Tibial artery (tissue), 4 donors: ENCODE measurements around the gene PIK3R5.

Experiments
- DNase-seq, 2 donors: peaks; one replicate each; pipeline ENCODE4 v3.0.0-alpha.2; 2019
- H3K27ac ChIP-seq, 2 donors: fragments of 200-600 bp; sonication (generic) in 1 of 2; 1 replicate in 1 of 2; 2 replicates in 1 of 2; pipeline ENCODE4 v1.5.1; 2018 to 2019; ENCODE audit warnings: mild to moderate bottlenecking in 1 of 2
- H3K27me3 ChIP-seq, 2 donors: fragments of 200-600 bp; sonication (generic) in 1 of 2; one replicate each; pipeline versions ENCODE4 v1.5.1 to v1.6.0; 2016 to 2019
- H3K36me3 ChIP-seq, 3 donors: fragments of 200-600 bp; sonication (generic) in 2 of 3; one replicate each; pipeline ENCODE4 v1.5.1; 2016 to 2019; ENCODE audit warnings: mild to moderate bottlenecking in 2 of 3
- H3K4me1 ChIP-seq, 4 donors: fragments of 200-600 bp; sonication (generic) in 2 of 4; 1 replicate in 3 of 4; 2 replicates in 1 of 4; pipeline ENCODE4 v1.5.1; 2016 to 2019
- H3K4me3 ChIP-seq, 2 donors: fragments of 200-600 bp; sonication (generic) in 1 of 2; 1 replicate in 1 of 2; 2 replicates in 1 of 2; pipeline ENCODE4 v1.5.1; 2018 to 2019; ENCODE audit warnings: mild to moderate bottlenecking in 2 of 2
- H3K9me3 ChIP-seq, 3 donors: fragments of 200-600 bp; sonication (generic) in 1 of 3; one replicate each; pipeline ENCODE4 v1.5.1; 2016 to 2019
- intact Hi-C: fragments of 100-400 bp; cut with DNase I; formaldehyde crosslinking; loops from one replicate; pipeline ENCODE4 v1.15.0; 2023; ENCODE audit warnings: low total_unique reads
- TF ChIP-seq, protein P1 (sequence below), 2 experiments: fragments of 200-600 bp in 1 of 2; fragments of 450-650 bp in 1 of 2; IDR thresholded peaks; one replicate each; pipeline ENCODE4 v1.5.1; 2017 to 2019; ENCODE audit warnings: antibody characterized with exemption in 2 of 2, mild to moderate bottlenecking in 1 of 2, moderate library complexity in 1 of 2

The PIK3R5 gene

GRCh38 chr17:8925141-8925540, 40.4 kb downstream of the PIK3R5 start:
- H3K27me3 ChIP-seq, result peaks cover 0 to 10% of the 10 kb centered on the region in 2 donors
- no peak for DNase-seq
- intact Hi-C loops, result no loop called here
- H3K36me3 ChIP-seq, result peaks cover 0 to 4% (median 0%) of the 10 kb centered on the region in 3 donors
- TF ChIP-seq, protein P1, sequence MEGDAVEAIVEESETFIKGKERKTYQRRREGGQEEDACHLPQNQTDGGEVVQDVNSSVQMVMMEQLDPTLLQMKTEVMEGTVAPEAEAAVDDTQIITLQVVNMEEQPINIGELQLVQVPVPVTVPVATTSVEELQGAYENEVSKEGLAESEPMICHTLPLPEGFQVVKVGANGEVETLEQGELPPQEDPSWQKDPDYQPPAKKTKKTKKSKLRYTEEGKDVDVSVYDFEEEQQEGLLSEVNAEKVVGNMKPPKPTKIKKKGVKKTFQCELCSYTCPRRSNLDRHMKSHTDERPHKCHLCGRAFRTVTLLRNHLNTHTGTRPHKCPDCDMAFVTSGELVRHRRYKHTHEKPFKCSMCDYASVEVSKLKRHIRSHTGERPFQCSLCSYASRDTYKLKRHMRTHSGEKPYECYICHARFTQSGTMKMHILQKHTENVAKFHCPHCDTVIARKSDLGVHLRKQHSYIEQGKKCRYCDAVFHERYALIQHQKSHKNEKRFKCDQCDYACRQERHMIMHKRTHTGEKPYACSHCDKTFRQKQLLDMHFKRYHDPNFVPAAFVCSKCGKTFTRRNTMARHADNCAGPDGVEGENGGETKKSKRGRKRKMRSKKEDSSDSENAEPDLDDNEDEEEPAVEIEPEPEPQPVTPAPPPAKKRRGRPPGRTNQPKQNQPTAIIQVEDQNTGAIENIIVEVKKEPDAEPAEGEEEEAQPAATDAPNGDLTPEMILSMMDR (IDR thresholded peaks at IDR 0.05), result no peak
- H3K4me1 ChIP-seq, result no peaks in the 10 kb centered on the region
- H3K4me3 ChIP-seq, result no peak overlapping the region
- H3K9me3 ChIP-seq, result peaks cover 6 to 30% (median 24%) of the 10 kb centered on the region in 3 donors
- no peak overlapping the region for H3K27ac ChIP-seq

GRCh38 chr17:8924595-8924994, 40.9 kb downstream of the PIK3R5 start:
- TF ChIP-seq, protein P1 (IDR thresholded peaks at IDR 0.05), result no peak
- intact Hi-C loops, result no loop called here
- H3K27ac ChIP-seq, result no peak overlapping the region
- peaks cover 6 to 29% (median 24%) of the 10 kb centered on the region in 3 donors for H3K9me3 ChIP-seq
- no peak for DNase-seq
- H3K4me3 ChIP-seq, result no peak overlapping the region
- H3K4me1 ChIP-seq, result no peaks in the 10 kb centered on the region
- peaks cover 0 to 10% of the 10 kb centered on the region in 2 donors for H3K27me3 ChIP-seq
- peaks cover 0 to 4% (median 0%) of the 10 kb centered on the region in 3 donors for H3K36me3 ChIP-seq

- Histone ChIP-seq H3K36me3 (peaks cover 0 to 4% (median 0%) of the 10 kb centered on the region in 3 donors), H3K27me3 (peaks cover 0 to 10% of the 10 kb centered on the region in 2 donors), H3K4me3 (no peak overlapping the region), H3K27ac (no peak overlapping the region), H3K9me3 (peaks cover 6 to 21% (median 20%) of the 10 kb centered on the region in 3 donors), H3K4me1 (no peaks in the 10 kb centered on the region)
- no peak for DNase-seq
- TF ChIP-seq, protein P1 (IDR thresholded peaks at IDR 0.05), result no peak
- intact Hi-C loops, result no loop called here
These were observed 41.7 kb downstream of the PIK3R5 start for GRCh38 chr17:8923762-8924161.

GRCh38 chr17:8922928-8923327, 42.6 kb downstream of the PIK3R5 start:
- H3K27me3 ChIP-seq, result peaks cover 0 to 10% of the 10 kb centered on the region in 2 donors
- DNase-seq, result no peak
- H3K4me3 ChIP-seq, result no peak overlapping the region
- H3K4me1 ChIP-seq, result no peaks in the 10 kb centered on the region
- TF ChIP-seq, protein P1 (IDR thresholded peaks at IDR 0.05), result no peak
- peaks cover 0 to 2% (median 0%) of the 10 kb centered on the region in 3 donors for H3K36me3 ChIP-seq
- no peak overlapping the region for H3K27ac ChIP-seq
- peaks cover 4 to 13% (median 11%) of the 10 kb centered on the region in 3 donors for H3K9me3 ChIP-seq
- intact Hi-C loops, result no loop called here

- Histone ChIP-seq H3K9me3 (peaks cover 3 to 12% (median 10%) of the 10 kb centered on the region in 3 donors), H3K4me1 (no peaks in the 10 kb centered on the region), H3K27me3 (peaks cover 0 to 10% of the 10 kb centered on the region in 2 donors), H3K27ac (no peak overlapping the region), H3K36me3 (no peaks in the 10 kb centered on the region), H3K4me3 (no peak overlapping the region)
- no peak for DNase-seq
- intact Hi-C loops, result no loop called here
- TF ChIP-seq, protein P1 (IDR thresholded peaks at IDR 0.05), result no peak
These were observed 43.1 kb downstream of the PIK3R5 start for GRCh38 chr17:8922451-8922850.

- Histone ChIP-seq H3K4me1 (no peaks in the 10 kb centered on the region), H3K9me3 (peaks cover 3 to 10% (median 4%) of the 10 kb centered on the region in 3 donors), H3K36me3 (no peaks in the 10 kb centered on the region), H3K27ac (no peak overlapping the region), H3K27me3 (peaks cover 0 to 15% of the 10 kb centered on the region in 2 donors), H3K4me3 (no peak overlapping the region)
- TF ChIP-seq, protein P1 (IDR thresholded peaks at IDR 0.05), result no peak
- intact Hi-C loops, result no loop called here
- DNase-seq, result no peak
These were observed 44.4 kb downstream of the PIK3R5 start for GRCh38 chr17:8921147-8921546.
